ENCODE results near the gene CERS4. TPM values are rescaled to one million over a fixed set of nuclear protein-coding genes. Genes with fewer than 3 reads are reported as not detected.

The CERS4 gene
- total RNA-seq, 6 experiments from 2014 or later: 38.6 to 75.4 (median 58.3) TPM

DNA sequence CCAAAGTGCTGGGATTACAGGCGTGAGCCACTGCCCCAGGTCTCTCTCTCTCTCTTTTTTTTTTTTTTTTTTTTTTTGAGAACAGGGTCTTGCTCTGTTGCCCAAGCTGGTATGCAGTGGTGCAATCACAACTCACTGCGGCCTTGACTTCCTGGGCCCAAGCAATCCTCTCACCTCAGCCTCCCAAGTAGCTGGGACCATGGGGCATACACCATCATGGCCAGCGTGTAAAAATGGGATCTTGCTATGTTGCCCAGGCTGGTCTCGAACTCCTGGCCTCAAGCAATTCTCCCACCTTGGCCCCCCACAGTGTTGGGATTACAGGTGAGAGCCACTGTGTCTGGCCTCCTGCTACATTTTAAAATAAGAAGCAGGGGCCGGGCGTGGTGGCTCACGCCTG, 40.6 kb upstream of the CERS4 start:
- no peak overlapping the region for H3K27ac ChIP-seq
- no peaks in the 10 kb centered on the region for H3K36me3 ChIP-seq
- DNase-seq (no peak), ATAC-seq (no peak)
- H3K4me3 ChIP-seq: no peak overlapping the region
- whole genome bisulfite sequencing (ENCODE audit: insufficient coverage, low coverage, low lambda C conversion rate, missing lambda C conversion rate): 84% methylated on average over 5 of the region's 7 CpGs
- no peaks in the 10 kb centered on the region for H3K27me3 ChIP-seq
- no peak for TF ChIP-seq POLR2A (IDR thresholded peaks at IDR 0.05)
- TF ChIP-seq, protein P1, sequence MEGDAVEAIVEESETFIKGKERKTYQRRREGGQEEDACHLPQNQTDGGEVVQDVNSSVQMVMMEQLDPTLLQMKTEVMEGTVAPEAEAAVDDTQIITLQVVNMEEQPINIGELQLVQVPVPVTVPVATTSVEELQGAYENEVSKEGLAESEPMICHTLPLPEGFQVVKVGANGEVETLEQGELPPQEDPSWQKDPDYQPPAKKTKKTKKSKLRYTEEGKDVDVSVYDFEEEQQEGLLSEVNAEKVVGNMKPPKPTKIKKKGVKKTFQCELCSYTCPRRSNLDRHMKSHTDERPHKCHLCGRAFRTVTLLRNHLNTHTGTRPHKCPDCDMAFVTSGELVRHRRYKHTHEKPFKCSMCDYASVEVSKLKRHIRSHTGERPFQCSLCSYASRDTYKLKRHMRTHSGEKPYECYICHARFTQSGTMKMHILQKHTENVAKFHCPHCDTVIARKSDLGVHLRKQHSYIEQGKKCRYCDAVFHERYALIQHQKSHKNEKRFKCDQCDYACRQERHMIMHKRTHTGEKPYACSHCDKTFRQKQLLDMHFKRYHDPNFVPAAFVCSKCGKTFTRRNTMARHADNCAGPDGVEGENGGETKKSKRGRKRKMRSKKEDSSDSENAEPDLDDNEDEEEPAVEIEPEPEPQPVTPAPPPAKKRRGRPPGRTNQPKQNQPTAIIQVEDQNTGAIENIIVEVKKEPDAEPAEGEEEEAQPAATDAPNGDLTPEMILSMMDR (IDR thresholded peaks at IDR 0.05): no peak
- H3K4me1 ChIP-seq: peaks cover 0 to 8% (median 4%) of the 10 kb centered on the region in 4 donors
- intact Hi-C loops (cut with DNase I): no loop called here
- H3K9me3 ChIP-seq: no peaks in the 10 kb centered on the region

DNA sequence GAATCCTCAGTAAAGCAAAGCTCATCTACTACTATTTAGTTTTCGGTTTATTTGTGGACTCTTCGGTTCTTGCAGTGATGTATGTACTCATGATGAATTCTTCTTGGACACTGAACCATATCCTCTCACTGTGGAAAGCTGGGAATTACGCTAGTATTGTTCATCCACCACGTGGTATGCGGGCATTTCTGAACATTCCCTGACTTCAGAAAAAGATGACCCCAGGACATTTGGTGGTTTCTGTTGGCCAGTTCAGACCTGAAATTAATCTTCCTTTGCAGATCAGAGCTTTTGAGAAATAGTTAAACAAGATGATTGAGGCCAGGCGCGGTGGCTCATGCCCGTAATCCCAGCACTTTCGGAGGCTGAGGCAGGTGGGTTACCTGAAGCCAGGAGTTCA, 34.5 kb upstream of the CERS4 start:
- no peak for DNase-seq
- Histone ChIP-seq H3K27ac (no peak overlapping the region), H3K4me3 (no peak overlapping the region), H3K9me3 (no peaks in the 10 kb centered on the region), H3K4me1 (no peaks in the 10 kb centered on the region), H3K36me3 (no peaks in the 10 kb centered on the region), H3K27me3 (no peaks in the 10 kb centered on the region)
- 82% methylated on average over 8 of the region's 9 CpGs for WGBS (ENCODE audit: insufficient coverage, low coverage, low lambda C conversion rate, missing lambda C conversion rate)
- ATAC-seq: no peak
- TF ChIP-seq POLR2A (IDR thresholded peaks at IDR 0.05): no peak
- TF ChIP-seq, protein P1 (IDR thresholded peaks at IDR 0.05): no peak
- intact Hi-C loops (cut with DNase I): no loop called here

DNA sequence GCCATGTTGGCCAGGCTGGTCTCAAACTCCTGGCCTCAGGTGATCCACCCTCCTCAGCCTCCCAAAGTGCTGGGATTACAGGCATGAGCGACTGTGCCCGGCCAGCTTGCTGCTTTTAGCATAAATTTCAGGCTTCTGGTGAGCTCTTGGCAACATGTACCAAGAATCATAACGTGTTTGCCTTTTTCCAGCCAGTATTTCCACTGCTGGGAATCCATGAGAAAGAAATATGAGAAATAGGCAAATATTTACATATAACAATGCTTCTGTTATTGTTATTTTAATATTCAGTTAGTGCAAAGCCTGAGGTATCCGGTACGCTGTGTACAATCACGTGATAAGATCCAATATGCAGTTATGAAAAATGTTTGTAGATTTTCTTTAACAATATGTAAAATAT, 29.2 kb upstream of the CERS4 start:
- H3K4me1 ChIP-seq: no peaks in the 10 kb centered on the region
- WGBS (ENCODE audit: insufficient coverage, low coverage, low lambda C conversion rate, missing lambda C conversion rate): 79% methylated on average over 6 of the region's 6 CpGs
- no peak for TF ChIP-seq POLR2A (IDR thresholded peaks at IDR 0.05)
- TF ChIP-seq, protein P1 (IDR thresholded peaks at IDR 0.05): no peak
- H3K36me3 ChIP-seq: no peaks in the 10 kb centered on the region
- no peak for ATAC-seq
- no peak for DNase-seq
- no peak overlapping the region for H3K4me3 ChIP-seq
- no peaks in the 10 kb centered on the region for H3K9me3 ChIP-seq
- H3K27me3 ChIP-seq: no peaks in the 10 kb centered on the region
- H3K27ac ChIP-seq: no peak overlapping the region
- intact Hi-C loops (cut with DNase I): no loop called here

DNA sequence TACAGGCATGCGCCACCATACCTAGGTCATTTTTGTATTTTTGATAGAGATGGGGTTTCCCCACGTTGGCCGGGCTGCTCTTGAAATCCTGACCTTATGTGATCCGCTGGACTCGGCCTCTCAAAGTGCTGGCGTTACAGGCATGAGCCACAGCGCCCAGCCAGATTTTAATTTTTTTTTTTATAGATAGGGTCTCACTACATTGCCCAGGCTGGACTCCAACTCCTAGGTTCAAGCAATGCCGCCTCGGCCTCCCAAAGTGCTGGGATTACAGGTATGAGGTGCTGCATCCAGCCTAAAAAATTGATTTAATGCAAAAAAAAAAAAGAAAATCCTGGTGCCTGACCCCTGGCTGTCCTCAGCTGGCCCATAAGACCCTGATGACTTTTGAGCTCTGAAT, 24.9 kb upstream of the CERS4 start:
- ATAC-seq (no peak), DNase-seq (no peak)
- intact Hi-C loops (cut with DNase I): no loop called here
- Histone ChIP-seq H3K36me3 (no peaks in the 10 kb centered on the region), H3K27ac (no peak overlapping the region), H3K4me3 (no peak overlapping the region), H3K4me1 (peaks cover 0 to 5% (median 0%) of the 10 kb centered on the region in 4 donors), H3K9me3 (no peaks in the 10 kb centered on the region), H3K27me3 (no peaks in the 10 kb centered on the region)
- TF ChIP-seq, protein P1 (IDR thresholded peaks at IDR 0.05): no peak
- no peak for TF ChIP-seq POLR2A (IDR thresholded peaks at IDR 0.05)
- WGBS (ENCODE audit: insufficient coverage, low coverage, low lambda C conversion rate, missing lambda C conversion rate): 48% methylated on average over 7 of the region's 9 CpGs

Data from right lobe of liver (tissue), 6 donors.